ENCODE measurements around the gene GNPTAB.
A peak's percentile ranks its signal among the peaks of the same experiment; 100 is the strongest.

The GNPTAB gene

DNA sequence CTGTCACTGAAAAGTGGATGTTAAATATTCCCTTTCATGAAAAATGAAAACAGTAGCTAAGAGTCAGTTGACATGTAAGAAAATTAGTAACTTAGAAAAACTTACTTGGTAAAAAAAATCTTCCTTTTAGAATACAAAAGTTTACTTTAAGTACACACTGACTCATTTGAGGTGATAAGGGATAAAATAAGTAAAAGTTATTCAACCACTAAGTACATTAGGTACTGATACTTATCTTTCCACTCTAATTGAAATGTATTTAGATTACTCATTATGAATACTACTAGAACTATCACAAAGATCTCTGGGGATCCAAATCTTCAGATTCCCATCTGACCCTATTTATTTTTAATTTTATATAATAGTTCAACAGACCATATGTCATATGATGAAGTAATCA, 103.7 kb downstream of the GNPTAB start:
- DNase-seq, result no peak

DNA sequence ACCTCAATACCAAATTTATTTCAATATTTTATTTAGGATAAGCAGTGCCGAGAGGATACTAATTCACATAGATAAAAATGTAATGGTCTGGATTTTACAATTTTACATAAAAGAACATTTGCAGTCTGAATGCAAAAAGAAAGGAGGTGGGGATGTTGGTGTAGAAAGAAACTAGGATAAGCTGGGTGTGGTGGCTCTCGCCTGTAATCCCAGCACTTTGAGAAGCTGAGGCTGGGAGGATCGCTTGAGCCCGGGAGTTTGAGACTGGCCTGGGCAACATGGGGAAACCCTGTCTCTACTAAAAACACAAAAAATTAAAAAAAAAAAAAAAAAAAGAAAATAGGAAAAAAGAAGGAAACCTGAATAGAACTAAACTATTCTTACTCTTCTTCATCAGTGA, 108.4 kb downstream of the GNPTAB start:
- no peak for DNase-seq

DNA sequence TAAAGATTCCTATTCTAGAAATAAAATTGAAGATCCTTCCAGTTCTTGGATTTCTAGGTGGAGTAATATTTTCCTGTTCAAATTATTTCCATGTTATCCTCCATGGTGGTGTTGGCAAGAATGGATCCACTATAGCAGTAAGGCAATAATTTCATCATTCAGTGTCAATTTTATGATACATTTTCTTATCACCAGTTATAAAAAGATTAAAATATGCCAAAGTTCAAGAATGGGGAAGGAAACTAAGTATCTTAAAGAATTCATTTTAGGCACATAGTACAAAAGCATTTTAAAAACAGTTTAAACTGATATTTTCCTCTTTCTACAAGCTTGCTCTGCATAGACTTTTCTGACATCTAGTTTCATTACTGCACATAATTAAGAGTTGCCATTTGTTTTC, 110.6 kb downstream of the GNPTAB start:
- DNase-seq, result no peak

DNA sequence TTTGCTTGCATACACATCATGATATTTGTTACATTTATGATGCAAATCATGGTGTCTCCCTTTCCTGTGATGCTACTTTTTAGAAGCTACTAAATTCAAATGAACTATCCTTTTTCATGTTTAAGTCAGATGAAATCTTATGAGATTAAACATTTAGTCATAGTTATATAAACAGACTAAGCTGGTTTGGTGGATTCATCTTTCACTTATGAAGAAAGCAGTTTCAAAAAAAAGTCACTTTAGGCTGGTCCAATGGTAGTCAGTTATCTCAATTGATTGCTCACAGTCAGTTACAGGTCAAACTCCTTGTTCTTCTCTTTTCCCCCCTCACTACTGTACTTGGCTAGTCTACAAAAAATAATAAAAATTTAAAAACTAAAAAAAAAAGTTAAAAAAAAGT, 111.2 kb downstream of the GNPTAB start:
- DNase-seq, result no peak

DNA sequence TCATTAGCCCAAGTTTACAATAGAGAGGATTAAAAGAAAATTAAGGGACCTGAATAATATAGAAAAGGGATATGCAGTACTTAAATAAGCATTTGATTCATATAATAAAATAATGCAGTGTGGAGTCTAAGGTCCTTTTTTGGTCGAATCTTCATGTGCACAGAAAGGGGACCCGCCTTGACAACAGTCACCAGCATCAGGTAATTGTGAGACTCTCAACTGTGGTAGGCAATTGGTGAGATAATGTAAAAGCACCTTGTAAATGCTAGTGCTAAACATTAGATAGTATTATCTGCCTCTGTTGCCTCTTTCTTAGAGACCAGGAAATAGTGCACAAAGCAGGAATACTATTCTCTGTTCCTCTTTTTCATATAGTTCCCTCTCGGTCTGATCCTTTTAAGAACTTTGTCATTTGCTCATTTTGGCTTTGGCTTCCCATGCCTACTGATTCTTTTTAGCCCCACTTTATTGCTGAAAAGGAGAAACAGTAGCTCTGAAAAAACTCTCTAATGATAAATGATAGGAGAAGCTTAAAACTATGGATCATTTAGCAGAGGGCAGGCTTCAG, 115.8 kb downstream of the GNPTAB start:
- no peak for DNase-seq

DNA sequence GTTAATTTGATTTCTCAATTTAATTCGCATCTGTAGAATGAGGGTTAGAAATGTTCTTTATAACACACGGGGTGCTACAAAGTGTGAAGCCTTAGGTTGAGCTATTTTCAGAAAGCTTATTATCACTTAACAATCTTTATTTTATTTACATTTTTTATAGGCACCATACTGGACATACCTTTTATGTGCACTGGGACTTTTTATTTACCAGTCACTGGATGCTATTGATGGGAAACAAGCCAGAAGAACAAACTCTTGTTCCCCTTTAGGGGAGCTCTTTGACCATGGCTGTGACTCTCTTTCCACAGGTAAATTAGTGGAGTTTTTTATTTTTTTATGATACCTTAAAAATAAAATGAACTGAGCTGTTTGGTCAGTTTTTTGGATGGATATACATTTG, 116.8 kb downstream of the GNPTAB start:
- DNase-seq, result no peak

DNA sequence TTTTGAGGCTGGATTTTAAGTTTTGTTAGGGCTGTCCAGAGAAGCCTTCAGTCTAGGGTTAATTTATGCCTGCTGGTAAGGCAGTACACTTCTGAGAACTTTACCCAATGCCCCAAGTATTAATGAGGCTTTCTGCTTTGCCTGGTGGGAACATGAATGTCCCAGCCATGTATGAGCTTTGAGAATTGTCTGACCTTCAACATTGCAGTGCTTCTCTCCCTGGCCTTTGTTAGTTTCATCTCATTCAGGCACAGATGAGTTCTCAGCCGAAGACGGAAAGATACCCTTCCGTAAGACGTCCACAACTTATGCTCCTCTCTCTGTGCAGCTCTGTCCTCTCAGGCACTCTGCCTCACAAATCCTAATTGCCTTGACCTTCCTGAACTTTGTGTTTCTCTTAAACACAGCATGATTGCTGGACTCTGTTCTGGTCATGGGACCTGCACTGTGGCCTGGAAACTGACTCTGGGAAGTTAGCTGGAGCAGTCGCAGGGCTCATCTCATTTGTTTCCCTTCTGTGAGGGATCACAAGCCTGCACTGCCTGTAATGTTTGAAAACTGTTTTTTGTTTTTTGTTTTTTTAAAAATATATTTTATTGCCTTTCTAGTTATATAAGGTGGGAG, 117.6 kb downstream of the GNPTAB start:
- DNase-seq, result no peak

DNA sequence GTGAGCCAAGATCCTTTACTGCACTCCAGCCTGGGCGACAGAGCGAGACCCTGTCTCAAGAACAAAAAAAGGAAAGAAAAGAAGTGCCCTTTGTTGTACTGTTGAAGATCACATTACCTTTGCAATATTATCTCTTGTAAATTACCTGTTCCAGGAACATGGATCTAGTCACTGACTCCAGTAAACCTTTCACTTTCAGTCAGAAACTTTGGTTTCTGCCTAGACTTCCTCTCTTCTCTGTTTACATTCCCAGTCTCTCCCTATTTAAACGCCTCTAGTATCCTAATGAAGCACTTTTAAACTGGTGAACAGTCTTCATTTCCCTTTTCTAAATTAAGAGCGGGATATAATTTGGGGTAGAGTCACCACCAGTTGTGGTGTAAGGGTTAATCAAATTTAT, 120.5 kb downstream of the GNPTAB start:
- no peak for DNase-seq

DNA sequence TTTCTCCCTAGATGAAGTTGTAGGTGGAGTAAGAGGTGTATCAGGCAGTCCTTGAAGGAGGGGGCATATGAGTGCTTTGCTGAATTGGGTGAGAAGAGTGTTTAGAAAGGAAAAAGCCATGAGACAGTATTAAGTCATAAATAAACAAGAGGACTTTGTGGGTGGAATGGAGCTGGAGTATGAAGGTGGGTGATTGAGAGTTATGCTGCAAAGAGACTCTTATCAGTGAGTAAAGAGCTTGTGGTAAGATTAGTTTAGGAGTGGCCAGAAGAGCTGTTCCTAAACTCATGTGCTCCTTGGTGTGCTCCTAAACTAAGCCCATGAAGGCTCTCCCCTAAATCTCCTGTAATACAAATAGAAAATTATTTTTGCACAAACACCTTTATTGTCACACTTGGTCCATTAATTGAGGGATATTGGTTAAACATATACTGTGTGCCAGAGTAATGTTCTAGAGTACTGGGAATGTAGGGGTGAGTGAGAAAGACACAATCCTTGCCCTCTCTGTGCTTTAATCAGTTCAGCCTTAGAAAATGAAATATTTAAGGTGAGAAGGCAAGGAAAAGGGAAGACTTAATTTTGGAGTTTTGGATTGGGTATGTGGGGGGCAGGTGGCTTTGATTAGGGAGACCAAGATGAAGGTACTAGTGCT, 123.5 kb downstream of the GNPTAB start:
- no peak for DNase-seq

DNA sequence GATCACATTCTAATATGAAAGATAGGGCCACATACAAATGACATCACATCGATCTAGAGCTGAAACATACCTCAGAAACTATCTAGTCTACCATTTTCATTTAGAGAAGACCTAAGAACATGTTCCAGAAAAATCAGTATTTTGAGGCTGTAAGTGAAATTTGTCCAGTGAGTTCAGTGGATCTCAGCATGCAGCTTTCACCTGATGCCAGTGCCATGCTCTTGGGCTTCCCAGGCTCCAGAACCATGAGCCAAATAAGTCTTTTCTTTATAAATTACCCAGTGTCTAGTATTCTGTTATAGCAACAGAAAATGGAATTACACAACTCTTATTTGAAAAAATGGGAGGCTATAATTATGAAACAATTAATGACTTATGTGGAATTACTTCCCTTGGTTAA, 124.4 kb downstream of the GNPTAB start:
- no peak for DNase-seq

DNA sequence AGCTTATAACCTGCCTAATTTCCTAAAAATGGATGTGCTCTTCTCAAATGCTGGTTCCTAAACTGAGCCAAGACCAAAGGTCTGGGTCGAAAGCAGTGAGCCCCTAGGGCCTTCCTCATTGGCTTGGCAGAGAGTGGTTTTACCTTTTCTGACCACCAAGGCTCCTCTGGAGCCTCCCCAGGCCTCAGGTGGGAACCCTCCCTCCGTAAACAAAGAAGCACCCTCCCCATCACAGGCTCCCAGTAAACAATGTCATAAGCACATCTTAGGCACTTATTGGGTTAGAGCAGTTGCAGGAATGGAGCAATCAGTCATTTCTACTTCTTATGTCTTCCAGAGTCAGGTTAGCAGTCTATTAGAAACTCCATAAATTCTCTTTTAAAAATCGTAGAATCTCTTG, 127.3 kb downstream of the GNPTAB start:
- no peak for DNase-seq

DNA sequence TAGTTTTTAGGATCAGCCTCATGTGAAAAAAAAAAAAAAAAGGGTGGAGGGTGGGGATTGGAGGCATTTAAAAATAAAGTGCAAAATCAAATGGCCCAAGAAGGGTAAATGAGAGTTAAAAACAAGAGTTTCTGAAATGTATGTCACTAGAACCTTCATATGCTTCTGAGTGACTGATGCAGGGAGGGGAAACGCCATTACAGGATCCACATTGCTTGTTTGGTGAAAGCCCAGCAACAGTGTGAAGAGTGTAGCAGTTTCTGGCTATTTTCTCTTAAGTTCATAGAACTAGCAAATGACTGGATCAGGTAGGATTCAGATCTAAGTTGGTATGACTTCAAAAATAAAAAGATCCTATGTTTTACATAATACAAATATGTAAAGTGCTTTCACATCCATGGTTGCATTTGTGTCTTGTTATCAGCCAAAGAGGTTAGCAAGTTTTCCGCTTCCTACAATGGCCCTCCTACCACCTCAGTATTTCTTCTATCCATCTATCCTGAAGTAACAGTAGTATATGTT, 130.4 kb downstream of the GNPTAB start:
- no peak for DNase-seq

DNA sequence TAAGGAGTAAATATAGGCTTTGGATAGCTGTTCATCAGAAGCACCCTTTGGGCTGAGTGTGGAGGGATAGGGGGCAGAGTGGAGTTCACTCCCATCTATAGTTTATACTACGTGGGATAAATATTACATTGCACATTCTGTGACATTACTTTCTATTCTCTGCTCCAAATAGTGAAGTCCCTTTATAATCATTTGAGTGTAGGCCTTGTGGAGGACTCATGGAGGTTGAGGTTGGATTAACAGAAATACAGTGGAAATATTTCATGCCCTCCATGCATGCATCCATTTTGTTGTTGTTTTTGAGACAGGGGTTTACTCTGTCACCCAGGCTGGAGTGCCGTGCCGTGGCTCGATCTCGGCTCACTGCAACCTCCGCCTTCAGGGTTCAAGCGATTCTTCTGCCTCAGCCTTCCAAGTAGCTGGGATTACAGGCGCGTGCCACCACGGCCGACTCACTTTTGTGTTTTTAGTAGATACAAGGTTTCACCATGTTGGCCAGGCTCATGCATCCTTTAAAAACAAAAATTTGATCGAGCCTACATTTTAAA, 131.9 kb downstream of the GNPTAB start:
- DNase-seq, result peak; percentile 11 to 57

DNA sequence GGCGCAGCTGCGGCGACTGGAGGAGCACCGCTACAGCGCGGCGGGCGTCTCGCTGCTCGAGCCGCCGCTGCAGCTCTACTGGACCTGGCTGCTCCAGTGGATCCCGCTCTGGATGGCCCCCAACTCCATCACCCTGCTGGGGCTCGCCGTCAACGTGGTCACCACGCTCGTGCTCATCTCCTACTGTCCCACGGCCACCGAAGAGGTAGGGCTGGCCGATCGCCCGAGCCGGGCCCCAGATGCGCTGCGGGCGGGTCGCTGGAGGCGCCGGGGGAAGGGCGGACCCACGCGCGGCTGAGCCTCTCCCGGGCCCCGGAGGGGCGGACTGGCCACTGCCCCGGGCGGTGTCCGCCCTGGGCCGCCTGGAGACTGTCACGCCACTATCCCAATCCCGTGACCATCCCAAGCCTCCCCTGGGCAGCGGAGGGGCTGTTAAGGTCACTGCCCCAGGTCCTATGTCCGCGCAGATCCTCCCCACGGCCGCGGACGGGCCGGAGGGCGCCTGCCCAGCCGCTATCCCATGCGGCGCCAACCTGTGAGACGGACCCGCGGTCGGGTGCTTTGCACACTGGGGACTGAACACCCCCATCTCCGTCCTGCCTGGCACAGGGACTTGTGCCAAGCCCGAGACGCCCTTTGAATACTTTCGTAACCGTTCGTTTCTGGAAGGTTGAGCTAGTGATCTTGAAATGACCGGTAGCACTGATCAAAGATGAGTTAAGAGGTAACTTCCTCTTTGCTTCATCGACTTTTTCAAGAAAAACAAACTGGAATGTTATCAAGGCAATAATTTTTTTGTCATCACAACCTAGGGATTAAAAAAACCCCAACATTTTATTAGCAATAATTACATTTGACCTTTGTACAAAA, 132.6 kb downstream of the GNPTAB start:
- peak in 1 of 2 experiments; percentile 68 for DNase-seq

DNA sequence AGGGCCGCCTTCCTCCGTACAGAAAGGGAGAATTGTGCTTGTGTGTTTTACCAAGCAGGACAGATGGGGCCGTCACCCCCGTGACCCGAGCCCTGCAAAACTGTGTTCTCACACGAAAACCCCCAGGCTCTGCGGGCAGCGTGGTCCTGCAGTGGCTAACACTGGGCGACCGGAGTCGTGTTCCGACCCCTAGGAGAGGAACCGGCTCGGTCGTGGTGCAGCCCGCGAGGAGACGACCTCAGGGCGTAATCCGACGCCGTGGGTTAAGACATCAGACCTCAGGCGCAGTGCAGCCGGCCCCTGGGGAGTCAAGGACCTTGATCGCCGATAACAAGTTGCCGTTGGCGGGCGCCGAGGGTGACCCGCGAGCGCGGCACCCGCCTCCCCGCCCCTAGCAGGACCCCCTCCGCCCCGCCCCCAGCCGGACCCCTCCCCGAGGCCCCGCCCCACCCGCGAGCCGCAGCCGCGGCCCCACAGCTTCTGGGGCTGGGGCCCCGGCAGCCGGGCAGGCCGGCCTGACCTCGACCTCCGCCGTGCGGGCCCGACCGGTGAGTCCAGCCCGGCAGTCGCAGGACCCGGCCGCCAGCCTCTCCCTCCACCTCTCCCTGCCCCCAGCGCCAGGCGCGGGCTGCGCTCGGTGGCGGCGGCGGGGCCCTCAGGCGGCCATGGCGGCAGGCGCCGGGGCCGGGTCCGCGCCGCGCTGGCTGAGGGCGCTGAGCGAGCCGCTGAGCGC, 133.4 kb downstream of the GNPTAB start, which contains the start of gene CHPT1:
Gene CHPT1 (plus strand): TSS at position 444 of the 733 bp plus-strand sequence. CDS start 222 bp downstream, at position 666.
- peak; percentile 64 to 92 for DNase-seq

DNA sequence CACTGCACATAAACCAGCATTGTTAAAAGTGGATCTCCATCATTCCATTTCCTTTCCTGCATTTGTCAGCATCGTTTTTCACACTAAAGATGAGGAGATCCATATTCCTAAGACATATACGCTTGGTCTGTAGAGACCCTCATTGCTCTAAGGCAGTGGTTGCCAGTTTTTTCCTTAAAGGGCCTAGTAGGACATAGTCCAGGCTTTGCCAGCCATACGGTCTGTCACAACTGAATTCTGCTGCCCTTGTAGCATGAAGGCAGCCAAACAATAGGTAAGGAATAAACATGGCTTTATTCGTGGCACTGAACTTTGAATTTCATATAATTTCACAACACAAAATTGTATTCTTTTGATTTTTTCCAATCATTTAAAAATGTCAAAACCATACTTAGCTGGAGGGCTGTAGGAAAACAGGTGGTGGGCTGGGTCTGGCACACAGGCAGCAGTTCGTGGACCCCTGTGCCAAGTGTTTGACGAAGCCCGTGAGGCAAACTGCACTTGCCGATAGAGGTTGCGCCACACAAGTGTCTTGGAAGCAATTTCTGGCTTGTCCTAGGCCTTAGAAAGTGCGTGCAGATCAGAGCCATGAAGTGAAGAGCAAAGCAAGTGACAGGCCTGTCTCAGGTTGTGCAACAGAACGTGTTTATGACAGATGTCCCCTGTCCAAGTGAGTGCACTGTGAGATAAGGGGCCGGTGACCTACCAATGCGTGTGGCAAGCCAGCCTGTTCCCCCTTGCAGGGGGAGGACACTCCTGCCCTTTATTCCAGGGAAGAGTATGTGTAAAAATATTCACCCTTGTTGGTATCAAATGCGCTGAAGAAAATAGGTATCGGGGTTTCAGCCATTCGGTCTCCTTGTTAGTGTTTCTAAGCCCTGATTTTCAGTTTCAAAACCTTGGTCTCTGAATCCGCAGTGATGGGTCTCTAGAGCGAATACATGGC, 134.2 kb downstream of the GNPTAB start:
- peak in 1 of 2 experiments; percentile 56 for DNase-seq

DNA sequence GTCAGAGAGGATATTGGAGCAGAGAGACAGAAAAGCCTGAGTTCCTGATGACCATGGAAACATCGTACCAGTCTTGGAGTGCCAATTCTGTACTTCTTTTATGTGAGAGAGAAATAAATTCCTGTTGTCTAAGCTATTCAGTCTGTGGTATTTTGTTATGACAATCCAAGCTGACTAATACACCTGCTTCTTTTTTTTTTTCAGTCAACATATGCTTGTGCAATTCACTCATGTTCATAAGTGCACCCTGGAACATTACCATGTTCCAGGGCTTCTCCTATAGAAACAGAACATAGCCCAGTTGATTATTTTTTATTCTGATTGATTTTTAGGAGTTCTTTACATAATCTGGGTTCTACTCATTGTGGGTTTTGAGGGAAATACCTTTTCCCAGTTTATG, 135.1 kb downstream of the GNPTAB start:
- DNase-seq, result no peak
